ENCODE results near the gene CZIB. TPM values are rescaled to one million over a fixed set of nuclear protein-coding genes. Genes with fewer than 3 reads are reported as not detected.

CZIB gene
- total and polyA plus RNA-seq, 2 of the 13 experiments (the other 11 are each of a cell fraction or from before 2014, with no cell fraction given) = 49.2 to 67.0 TPM

- FAIRE-seq = peak; percentile 88
- H3K27ac ChIP-seq (ENCODE audit: extremely low read length, insufficient read depth, low read length) = peak within 1 kb of the TSS; percentile 68
- in situ Hi-C loops (cut with HindIII; ENCODE audit: extremely low pct_ligation_motif_present, low pct_unique_long_range_greater_than_20kb) = no loop called here
- 16% methylated on average over 34 of the region's 64 CpGs for WGBS (ENCODE audit: low lambda C conversion rate)
- BruUV-seq (replicated peaks) = TSS peak; percentile 98
- H3K4me3 ChIP-seq (replicated peaks in 1 of 3; ENCODE audit: insufficient read depth in 1 of 3, low read depth in 2 of 3, low read length in 3 of 3) = peak within 1 kb of the TSS; percentile 87 to 98 (median 95)
- peaks cover 0 to 3% of the 10 kb centered on the region in 2 experiments; a peak in 1 of 5 replicates for H3K27me3 ChIP-seq (ENCODE audit: control insufficient read depth in 1 of 2, insufficient read depth in 2 of 2, low read length in 2 of 2)
- no peaks in the 10 kb centered on the region for H3K9me3 ChIP-seq (ENCODE audit: low read length)
- CTCF ChIA-PET (ENCODE audit: low intra/inter-chr PET ratio, low total read pairs) = no interaction called here
- peaks cover 31% of the 10 kb centered on the region for H3K4me1 ChIP-seq (ENCODE audit: insufficient read depth, low read length)
- intact Hi-C loops (cut with micrococcal nuclease; ENCODE audit: unreplicated experiment) = loop anchor here (1.0 kb wide), 1 partner anchor 18 kb away; the partner anchor contains the start of gene CZIB
- peak within 1 kb of the TSS; percentile 97 for H3K4me2 ChIP-seq (ENCODE audit: low read depth, low read length)
- peaks cover 30% of the 10 kb centered on the region for H3K79me2 ChIP-seq (ENCODE audit: insufficient read depth, low read length)
- DNase-seq (ENCODE audit: low spot score) = peak; percentile 94
- H2AFZ ChIP-seq (ENCODE audit: low read length) = no peak within 1 kb of the TSS
- POLR2A ChIA-PET = interaction anchor here (0.5 to 1.0 kb wide), 8 partner anchors 10 to 1312 kb away, joined by 3 to 7 read pairs (median 3); no protein-coding TSS in a partner anchor
- H3K9ac ChIP-seq (ENCODE audit: insufficient read depth, low read depth, low read length) = peak within 1 kb of the TSS; percentile 95
- no peaks in the 10 kb centered on the region for H4K20me1 ChIP-seq (ENCODE audit: insufficient read depth, low read length)
- peaks cover 6 to 26% of the 10 kb centered on the region in 2 experiments for H3K36me3 ChIP-seq (replicated peaks in 1 of 2; ENCODE audit: control insufficient read depth in 1 of 2, insufficient read depth in 2 of 2, low read length in 2 of 2)
- peak; percentile 97 for ATAC-seq
- TF ChIP-seq FOXP1 (IDR thresholded peaks at IDR 0.05) (no peak), FOXP1 (CRISPR knock-in tag; IDR thresholded peaks at IDR 0.05) (peak; percentile 66), HMG20A (CRISPR knock-in tag; IDR thresholded peaks at IDR 0.05; ENCODE audit: borderline replicate concordance) (no peak), RFX5 (IDR thresholded peaks at IDR 0.05; ENCODE audit: low read depth, low read length) (peak; percentile 42; the same call in 1 of the 2 replicates), ZNF280D (CRISPR knock-in tag; IDR thresholded peaks at IDR 0.05) (peak; percentile 87; the same call in 1 of the 2 replicates), ZNF264 (CRISPR knock-in tag; IDR thresholded peaks at IDR 0.05) (peak; percentile 71; the same call in 1 of the 2 replicates), TBX3 (IDR thresholded peaks at IDR 0.05; ENCODE audit: borderline replicate concordance) (no peak), RAD51 (IDR thresholded peaks at IDR 0.05; ENCODE audit: borderline replicate concordance) (no peak), TMF1 (CRISPR knock-in tag; IDR thresholded peaks at IDR 0.05; ENCODE audit: low read depth) (no peak), ZNF430 (CRISPR knock-in tag; IDR thresholded peaks at IDR 0.05) (no peak), ZNF639 (CRISPR knock-in tag; conservative IDR thresholded peaks at IDR 0.05) (peak; percentile 64), MEIS1 (CRISPR knock-in tag; IDR thresholded peaks at IDR 0.05; ENCODE audit: borderline replicate concordance) (peak; percentile 72; the same call in 1 of the 2 replicates), ZKSCAN5 (CRISPR knock-in tag; IDR thresholded peaks at IDR 0.05) (no peak), SAFB2 (CRISPR knock-in tag; IDR thresholded peaks at IDR 0.05; ENCODE audit: borderline replicate concordance, low read depth) (peak; percentile 63), CREB1 (IDR thresholded peaks at IDR 0.05) (peak; percentile 99), CREB1 (CRISPR knock-in tag; IDR thresholded peaks at IDR 0.05) (peak; percentile 100), ZNF607 (CRISPR knock-in tag; IDR thresholded peaks at IDR 0.05; ENCODE audit: borderline replicate concordance) (peak; percentile 53; the same call in 1 of the 2 replicates), GMEB1 (CRISPR knock-in tag; IDR thresholded peaks at IDR 0.05; ENCODE audit: borderline replicate concordance) (peak; percentile 96), ZNF773 (CRISPR knock-in tag; IDR thresholded peaks at IDR 0.05; ENCODE audit: borderline replicate concordance) (no peak)
Measured at GRCh38 chr1:53238197-53239155, 18.0 kb upstream of the CZIB start, which contains the start of gene MAGOH. Gene MAGOH, minus strand, starts transcription at chr1:53238518. Its CDS starts 70 bp downstream, at chr1:53238448.

All from HepG2 (cell line).